Dermis blood vessel endothelial cell (primary cell): ENCODE data around the gene GALNT7. TPM values are rescaled to one million over a fixed set of nuclear protein-coding genes. Genes with fewer than 3 reads are reported as not detected.
"Not testable (repeated sequence)": the region's sequence is repeated elsewhere in the genome, so short reads cannot be mapped to it uniquely, and the experiment has no call there.

Source experiments
- DNase-seq: peaks from one replicate; pipeline ENCODE4 v3.0.0; 2010
- total RNA-seq: library from RNA; depleted of rRNA; stranded (reverse); fragments of >200 nt; gene quantifications from 2 replicates; pipeline ENCODE4 v1.2.3, GENCODE V29; 2014

GALNT7 gene
- total RNA-seq, 1 donor from 2014 or later: 29.3 TPM

DNA sequence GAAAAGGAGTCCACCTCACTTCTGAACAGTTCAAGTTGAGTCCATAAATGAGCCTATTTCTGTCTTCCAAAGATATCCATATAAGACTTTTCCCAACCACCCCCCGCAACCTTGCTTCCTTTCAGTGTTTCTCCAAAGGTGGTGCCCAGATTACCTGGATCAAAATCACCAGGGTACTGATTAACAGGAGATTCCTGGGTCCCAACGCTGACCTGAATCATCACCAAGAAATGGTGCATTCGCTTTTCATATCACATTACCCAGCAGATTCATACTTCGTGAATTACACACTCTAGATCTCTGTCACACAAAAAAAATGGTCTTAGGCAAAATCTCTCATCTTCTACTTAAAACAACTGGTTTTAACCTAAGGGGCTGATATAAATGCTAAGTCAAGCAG is 2.1 kb upstream of the GALNT7 start:
- no peak for DNase-seq

DNA sequence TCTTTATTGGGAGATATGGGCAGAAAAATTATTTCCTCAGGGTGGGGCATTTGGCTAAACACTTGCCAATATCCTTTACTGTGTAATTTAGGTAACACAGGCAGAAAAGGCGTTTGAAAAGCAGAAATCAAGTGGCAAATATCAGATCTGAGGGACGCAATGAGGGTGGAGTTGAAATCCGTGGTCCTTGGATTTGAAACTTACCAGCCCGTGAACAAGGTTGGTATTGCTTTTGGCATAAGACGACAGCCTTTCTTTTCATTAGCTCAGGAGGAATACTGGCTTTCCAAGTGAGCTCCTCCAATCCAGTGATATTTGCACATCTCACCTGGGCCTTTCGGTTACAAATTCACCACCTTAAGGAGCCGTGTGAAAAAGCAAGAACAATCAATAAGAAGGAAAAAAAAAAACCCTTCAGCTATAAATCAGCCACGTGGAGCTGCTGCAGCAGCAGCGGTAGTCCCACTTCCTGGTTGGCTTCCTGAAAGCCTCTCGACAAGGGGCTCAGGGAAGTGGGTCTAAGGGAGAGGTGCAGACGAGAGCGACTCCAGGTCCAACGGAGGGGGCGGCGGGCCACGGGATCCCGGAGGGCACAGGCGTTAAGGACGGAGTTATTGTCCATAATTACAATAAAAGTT is 734 bp upstream of the GALNT7 start:
- peak; percentile 59 for DNase-seq

DNA sequence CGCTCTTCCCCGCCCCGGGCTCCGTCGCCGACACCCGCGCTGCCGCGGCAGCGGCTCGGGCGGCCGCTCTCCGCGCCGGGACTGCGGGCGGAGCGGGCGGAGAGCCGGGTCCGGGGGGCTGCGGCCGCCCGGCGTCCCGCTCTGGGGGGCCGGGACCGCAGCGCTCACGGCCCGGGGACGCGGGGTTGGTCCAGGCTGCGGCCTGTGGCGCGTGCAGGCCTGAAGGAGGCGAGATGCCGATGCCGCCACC is 492 bp downstream of the GALNT7 start:
- no peak for DNase-seq

DNA sequence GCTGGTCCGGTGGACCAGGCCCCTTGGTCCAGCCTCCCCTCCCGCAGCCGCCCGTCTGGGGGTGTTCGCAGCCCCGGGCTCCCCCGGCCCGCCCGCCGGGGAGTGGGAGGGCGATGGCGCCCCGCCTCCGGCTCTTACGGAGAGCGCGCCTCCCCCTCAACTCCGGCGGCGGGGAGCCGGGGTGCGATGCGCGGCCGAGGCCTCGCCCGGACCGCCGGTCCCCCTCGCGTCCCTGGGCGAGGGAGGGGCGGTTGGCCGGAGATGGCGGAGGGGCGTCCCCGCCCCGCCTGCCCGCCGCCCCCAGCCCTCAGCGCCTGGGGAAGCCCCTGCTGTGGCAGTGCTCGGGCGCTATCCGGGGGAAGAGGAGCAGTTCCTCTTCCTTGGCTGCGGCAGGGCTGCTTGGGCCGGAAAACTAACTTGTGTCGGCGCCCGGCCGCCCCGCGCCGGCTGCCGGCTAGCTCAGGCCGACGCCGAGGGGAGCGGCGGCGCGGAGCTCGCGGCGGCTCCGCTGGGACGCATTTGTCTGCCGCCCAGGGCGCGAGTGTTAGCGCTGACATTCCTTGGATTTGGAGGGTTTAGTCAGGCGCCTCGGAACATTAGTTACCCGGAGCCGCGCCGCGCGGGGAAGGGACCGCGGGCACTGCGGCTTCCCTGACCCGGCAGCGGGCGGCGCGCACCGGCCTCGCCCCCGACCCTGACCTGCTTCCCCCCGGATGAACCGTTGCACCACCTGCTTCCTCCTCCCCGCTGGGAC is 994 bp downstream of the GALNT7 start:
- peak; percentile 79 for DNase-seq

DNA sequence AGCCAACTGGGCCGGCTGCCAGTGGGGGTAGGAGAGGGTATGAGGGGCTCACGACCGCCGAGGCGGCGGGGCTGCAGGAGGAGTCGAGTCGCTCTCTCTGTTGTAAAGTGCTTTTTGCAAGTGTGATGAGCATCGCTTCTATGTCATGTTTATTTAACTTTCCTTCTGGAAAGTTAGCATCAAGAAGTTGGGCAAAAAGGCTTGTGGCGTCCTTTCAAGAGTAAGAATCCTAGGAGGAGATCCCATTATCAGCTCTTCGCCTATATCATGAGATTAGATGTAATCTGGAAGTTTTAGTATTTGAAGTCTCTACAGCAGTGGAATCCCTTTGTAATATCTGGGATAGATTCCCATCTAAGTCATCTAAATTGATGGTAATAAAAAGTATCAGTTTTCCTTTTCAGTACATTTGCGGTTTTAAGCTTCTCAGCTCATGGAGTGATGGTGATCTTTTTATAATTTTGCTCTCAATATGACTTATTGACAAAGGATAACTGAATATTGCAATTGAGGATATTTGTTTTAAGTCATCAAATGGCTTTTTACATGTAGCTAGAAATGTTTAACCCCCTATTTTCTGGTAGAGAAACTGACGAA is 1.7 kb downstream of the GALNT7 start:
- no peak for DNase-seq

DNA sequence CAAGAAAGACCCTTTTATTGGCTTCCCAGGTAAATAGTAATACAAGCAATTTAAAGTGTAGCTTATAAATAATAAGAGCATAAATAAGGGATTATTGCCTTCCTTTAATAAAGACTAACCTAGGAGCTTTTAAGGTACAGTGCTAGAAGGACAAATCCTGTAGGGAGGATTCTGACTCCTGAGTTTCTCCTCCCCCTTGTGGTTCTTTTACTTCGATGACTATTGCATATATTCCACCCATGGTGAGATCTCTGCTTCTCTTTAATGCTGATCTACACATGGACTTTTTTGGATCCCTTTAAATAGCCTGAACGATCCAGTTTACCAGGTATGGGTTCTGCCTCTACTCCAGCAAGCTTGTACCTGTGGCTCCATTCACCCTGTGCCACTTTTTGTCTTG is 2.5 kb downstream of the GALNT7 start:
- peak; percentile 58 for DNase-seq

DNA sequence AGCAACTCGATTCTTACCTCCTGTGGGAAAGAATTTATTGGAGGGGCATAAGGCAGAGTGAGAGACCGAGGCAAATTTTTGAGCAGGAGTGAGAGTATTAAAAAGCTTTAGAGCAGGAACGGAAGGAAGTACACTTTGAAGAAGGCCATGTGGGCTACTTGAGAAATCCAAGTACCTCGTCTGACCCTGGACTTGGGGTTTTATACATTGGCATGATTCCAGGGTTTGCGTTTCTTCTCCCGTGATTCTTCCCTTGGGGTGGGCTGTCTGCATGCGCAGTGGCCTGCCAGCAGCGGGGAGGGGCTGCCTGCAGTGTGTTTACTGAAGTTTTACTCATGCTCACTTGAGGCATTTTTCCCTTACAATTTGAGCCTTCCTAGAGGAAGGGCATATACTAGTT is 3.4 kb downstream of the GALNT7 start:
- DNase-seq: no peak

DNA sequence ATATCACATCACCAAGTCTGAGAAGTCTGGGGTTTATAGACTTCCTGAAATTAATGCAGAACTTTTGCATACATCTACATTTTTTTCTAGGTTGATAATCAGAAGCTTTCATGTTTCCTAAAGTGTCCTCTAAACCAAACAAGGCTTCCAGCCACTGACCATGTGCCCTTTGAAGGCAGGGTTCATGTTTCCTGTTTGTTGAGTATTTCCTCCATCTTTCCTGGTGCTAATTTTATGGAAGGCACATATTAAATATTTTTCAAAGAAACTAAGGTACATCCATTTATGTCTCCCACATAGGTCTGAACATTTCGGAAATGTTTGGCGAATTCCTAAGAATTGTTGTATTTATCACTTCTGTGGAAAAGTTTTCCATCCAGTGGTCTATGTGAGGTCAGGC is 5.6 kb downstream of the GALNT7 start:
- no peak for DNase-seq

DNA sequence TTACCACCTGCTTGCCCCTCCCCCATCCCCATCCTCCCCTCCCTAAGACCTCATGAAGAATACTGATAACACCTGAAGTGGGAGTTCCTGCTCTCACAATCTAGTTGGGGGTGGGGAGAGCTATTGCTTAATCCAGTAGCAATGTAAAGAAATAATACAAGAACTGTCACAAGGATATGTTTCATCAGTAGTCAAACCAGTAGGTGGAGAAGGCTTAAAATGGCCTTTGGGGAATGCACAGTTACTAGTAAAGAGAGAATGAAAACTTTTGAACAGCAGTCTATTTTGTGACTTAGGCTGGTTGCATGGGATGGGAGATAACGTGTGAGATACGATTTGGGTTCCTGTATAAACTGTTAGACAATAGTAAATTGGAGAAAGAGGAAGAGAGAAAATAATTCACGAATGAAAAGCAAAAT is 6.0 kb downstream of the GALNT7 start:
- no peak for DNase-seq

DNA sequence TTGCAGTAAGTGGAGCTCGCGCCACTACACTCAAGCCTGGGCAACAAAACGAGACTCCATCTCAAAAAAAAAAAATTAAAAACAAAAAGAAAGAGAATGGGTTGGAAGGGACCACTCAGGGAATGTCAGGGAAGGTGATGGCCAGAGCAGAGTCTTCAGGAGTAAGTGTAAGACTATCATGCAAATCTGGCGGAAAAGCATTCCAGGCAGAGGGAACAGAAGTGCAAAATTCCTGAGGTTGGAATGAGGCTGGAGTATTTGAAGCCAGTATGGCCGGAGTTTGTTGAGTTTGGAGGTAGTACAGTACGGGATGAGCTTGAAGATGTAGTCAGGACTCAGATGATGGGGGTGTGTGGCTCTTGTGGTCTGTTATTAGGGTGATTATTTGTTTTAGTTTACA is 7.4 kb downstream of the GALNT7 start:
- no peak for DNase-seq

DNA sequence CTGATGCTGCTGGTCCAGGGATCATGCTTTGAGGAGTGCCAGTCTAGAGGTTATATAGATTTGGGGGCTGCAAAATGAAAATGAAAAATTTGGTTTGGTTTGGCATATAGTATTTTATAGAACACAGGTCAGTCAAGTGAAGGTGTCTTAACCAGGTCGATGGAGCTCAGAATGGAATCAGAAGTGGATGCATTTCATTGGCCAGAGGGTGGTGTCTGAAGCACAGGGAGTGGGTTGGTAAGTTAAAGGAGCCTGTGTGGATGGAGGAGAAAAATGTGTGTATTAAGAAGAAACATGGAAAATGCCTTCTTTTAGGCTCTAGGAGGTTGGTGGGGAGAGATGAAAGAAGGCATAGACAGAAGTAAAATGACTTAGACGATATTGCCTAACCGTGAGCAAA is 8.6 kb downstream of the GALNT7 start:
- no peak for DNase-seq

DNA sequence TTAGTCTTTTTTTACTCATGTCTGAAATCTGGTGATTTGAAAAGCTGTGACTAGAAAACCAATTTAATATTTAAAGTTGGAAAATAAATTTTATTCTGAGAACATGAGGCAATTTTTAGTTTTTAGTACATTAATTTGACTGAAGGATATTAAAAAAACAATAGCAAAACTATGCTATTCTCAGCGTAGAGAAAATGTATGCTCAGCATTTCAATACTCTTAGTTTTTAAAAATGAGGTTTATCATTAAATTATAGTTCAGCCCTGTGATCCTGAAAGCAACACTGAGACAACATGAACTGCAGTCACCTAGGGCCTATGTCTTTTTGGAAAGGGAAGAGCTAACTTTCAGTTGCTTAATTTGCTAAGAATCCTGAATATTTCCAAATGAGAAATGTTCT is 9.5 kb downstream of the GALNT7 start:
- no peak for DNase-seq

DNA sequence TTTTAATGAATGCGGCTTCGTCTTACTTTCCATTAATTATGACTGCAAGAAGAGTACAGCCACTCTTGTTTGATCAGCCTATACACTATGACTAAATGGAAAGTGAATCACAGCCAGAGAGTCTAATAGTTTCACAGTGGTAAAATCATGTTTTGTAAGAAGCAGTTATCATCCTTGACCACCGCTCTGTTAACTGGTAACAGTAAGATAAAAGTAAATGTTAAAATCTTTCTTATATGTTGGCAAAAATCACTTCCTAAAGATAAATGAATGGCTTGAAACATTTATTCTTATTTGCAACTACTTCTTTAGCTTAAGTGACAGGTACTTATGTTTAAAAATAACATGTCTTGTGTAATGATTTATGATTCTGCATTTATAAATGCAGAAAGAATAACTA is 13.2 kb downstream of the GALNT7 start:
- DNase-seq: peak; percentile 59

DNA sequence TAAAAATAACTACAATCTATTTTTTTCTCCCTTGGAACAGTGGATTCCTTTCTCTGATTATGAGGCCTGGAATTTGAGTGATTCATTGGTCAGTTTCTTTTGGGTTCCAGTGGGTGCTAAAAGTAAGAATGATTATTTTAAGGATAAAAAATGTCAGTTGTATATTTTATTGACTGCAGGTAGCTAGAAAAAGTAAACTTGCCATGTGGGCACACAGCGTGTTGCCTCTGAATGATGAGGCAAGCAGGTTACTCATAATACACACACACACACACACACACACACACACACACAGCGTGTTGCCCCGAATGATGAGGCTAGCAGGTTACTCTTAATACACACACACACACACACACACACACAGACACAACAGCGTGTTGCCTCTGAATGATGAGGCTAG is 13.8 kb downstream of the GALNT7 start:
- DNase-seq: peak; percentile 63

DNA sequence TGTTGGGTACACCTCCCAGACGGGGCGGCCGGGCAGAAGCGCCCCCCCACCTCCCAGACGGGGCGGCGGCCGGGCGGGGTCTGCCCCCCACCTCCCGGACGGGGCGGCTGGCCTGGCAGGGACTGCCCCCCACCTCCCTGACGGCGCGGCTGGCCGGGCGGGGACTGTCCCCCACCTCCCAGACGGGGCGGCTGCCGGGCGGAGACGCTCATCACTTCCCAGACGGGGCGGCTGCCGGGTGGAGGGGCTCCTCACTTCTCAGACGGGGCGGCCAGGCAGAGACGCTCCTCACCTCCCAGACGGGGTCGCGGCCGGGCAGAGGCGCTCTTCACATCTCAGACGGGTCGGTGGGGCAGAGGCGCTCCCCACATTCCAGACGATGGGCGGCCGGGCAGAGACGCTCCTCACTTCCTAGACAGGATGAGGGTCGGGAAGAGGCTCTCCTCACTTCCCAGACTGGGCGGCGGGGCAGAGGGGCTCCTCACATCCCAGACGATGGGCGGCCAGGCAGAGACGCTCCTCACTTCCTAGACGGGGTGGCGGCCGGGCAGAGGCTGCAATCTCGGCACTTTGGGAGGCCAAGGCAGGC is 15.1 kb downstream of the GALNT7 start:
- DNase-seq: not testable (repeated sequence)

DNA sequence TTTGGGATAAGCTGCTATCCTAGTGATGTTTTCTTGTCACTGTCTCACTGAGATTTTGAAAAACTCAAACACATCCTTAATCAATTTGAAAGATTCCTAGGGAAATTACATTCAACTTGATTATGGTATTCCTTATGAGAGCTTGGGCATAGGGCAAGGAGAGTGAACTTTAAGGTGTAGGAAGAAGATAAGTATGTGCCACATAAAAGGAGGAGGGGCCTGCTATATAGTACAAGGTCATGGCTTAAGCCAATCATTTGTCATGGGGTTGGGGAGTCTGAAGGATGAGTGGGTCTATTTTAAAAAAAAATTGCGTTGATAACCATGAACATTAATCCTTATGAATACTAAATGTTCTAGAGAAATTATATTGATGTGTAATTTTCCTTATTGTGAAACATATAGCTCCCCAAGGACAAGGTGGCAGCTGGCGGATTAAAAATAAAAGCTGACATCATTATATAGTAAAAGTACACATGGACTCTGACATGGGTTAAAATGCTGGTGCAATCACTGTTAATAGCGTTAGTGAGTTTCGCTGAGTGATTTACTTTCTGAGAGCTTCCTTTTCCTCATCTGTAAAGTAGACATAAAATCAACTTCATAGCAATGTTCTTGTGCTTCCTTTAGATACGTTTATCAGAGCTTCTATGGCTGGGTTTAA is 17.4 kb downstream of the GALNT7 start:
- DNase-seq: peak; percentile 40

DNA sequence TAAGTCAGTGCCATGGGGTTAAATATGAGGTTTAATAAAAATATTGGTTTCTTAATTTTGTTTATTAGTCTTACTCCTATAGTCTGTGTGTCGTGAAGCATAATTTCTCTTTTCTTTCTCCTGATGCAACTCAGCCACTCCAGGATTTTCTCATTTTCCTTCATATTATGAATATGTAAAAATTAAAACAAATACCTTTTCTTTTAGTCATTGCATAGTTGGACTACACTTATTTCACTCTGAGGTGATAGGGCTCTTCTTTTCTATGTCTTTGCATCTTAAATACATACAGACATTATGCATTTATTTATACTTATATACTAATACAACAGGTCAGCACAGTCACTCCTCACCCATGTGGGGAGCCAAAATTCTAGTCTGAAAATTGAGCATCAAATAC is 19.1 kb downstream of the GALNT7 start:
- DNase-seq: no peak

DNA sequence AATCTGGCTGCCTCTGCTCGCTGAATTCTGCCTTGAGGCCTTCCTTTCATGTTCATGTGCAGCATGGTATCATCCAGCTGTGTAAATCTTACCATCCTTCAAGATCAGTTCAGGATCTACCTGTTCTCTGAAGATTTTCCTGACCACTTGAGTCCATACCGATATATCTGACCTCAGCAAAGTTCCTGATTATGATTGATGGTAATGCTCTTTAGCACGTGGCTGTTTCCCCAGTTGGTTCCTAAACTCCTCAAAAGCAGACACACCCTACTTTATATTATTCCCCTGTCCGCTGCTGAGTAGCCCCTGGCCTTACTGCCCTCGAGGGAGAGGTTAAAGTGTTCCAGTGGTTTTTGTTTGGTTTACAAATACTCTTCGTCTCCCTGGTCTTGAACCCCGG is 20.0 kb downstream of the GALNT7 start:
- no peak for DNase-seq

DNA sequence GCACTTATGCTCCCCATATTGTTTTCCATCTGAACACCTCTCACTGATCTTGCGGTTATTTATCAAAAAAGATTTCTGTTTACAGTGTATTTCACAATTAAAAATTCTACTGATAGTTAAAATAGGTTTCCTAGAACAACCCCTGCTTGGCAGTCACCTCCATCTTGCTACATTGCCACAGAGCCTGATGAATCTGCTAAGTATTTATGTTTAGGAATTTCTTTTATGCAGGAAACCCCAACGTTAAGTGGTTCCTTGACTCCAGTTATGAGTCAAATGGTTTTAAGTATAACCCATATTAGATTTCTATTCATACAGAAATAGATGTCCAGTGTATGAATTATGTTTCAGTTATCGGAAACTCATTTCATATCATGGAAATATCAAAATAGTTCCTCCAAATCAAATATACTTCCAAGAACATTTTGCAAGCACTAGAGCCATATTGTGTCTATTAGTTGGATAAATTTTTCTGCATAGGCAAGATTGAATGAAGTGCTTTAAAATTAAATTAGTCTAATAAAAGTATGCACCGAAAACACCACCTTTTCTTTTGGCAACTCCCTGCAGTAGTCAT is 20.6 kb downstream of the GALNT7 start:
- DNase-seq: no peak

DNA sequence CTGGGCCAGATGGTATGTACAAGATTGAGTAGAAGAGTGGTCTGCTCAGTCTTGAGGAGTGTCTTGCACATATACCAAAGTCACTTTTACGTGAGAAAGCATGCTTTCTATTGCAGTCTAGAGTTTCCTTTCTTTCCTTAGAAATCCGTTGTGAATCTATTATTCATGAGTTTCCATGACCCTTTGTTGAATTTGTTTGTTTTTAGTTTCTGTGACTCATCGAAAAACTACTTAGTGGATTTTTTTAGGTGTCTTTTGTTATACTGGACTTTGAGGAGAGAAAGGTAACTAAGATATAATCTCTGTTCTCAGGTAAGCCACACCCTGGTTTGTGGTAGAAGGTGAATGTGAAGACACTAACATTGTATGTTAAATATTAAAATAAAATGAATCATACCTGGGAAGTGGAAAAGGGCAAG is 23.0 kb downstream of the GALNT7 start:
- DNase-seq: peak; percentile 71

DNA sequence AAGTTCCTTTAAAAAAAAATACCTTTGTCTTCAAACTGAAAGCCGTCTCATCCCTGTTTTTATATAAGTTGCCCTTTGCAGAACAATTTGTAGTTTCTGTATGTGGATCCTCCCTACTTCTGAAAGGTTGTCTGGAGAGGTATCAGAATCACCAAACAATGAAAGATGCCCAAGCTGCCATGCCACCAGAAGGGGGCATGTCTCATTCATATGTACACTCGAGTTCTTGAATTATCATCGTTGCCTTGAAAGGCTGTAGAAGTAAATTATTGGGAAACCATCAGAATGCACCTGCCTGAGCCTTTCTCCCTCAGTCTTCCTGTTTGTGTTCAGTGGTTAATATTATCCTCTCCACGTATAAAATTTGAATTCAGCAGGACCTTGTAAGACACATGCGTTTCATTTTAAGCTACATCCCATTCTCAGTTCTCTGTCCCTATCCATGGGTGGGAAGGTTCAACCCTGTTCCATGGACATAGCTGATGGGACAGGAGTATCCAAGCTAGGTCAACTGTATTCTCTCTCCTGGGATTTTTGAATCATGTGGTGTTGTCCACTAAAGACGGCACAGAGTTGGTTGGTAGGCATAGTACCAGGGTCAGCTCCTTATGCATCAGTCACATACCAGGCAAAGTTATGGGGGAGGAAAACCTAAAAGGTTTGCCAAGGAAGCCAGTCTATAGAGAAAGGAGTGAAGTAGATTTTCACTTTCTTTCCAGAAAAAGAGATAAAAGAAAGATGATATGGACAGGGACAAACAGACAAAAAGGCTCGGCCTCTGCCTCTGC is 24.0 kb downstream of the GALNT7 start:
- DNase-seq: peak; percentile 54

DNA sequence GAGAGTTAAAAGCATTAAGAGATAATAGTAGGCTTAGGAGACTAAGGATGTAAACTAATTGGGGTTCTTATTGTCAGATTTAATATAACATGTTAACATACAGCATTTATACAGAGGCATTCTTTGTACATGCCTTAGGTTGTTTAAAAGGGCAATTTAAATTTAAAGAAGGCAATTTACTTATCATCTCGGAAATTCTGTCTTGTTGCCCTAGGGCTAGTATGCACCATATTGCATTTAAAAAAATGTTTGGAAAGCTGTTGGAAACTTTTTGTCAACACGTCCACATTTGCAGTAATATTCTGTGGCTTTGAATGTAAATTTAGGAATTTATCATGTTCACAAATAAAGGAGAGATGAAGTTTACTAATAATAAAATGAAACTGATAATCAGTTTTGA is 25.5 kb downstream of the GALNT7 start:
- DNase-seq: no peak
